Measurements from ENCODE around the gene GRM7. TPM values are rescaled to one million over a fixed set of nuclear protein-coding genes. Genes with fewer than 3 reads are reported as not detected.

Gene GRM7
- total RNA-seq, 1 experiment from 2014 or later = not detected

DNA sequence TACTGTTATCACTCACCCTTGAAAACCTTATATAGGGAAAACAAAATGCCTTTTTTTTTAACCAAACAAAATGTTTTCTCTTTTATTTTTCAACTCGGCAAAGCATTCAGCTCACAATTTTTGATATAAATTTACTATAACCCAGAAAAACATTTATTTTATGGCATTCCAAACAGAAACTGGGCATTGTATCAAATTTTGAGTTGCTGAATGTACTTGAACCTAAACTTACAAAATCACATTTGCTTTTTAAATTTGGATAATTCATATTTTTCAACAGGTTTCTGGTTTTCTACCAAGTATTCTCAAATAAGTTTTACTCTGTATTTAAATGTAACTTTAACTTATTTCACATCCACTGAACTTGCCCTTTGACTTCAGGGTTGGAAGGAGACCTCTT, 405.6 kb downstream of the GRM7 start:
- 0 out of 2 replicates have a peak, but pooled peaks cover 20% of the 10 kb centered on the region for H3K9me3 ChIP-seq (ENCODE audit: low read length)
- no peak overlapping the region for H3K27ac ChIP-seq (ENCODE audit: low read length)
- H4K20me1 ChIP-seq (ENCODE audit: low read length) = no peaks in the 10 kb centered on the region
- H3K4me2 ChIP-seq (ENCODE audit: low read length) = no peak overlapping the region
- TF ChIP-seq EZH2 (IDR thresholded peaks at IDR 0.05; ENCODE audit: low read length, unreplicated experiment) (no peak), EZH2phosphoT487 (IDR thresholded peaks at IDR 0.05; ENCODE audit: borderline replicate concordance, low read length) (no peak)
- TF ChIP-seq, protein P1, sequence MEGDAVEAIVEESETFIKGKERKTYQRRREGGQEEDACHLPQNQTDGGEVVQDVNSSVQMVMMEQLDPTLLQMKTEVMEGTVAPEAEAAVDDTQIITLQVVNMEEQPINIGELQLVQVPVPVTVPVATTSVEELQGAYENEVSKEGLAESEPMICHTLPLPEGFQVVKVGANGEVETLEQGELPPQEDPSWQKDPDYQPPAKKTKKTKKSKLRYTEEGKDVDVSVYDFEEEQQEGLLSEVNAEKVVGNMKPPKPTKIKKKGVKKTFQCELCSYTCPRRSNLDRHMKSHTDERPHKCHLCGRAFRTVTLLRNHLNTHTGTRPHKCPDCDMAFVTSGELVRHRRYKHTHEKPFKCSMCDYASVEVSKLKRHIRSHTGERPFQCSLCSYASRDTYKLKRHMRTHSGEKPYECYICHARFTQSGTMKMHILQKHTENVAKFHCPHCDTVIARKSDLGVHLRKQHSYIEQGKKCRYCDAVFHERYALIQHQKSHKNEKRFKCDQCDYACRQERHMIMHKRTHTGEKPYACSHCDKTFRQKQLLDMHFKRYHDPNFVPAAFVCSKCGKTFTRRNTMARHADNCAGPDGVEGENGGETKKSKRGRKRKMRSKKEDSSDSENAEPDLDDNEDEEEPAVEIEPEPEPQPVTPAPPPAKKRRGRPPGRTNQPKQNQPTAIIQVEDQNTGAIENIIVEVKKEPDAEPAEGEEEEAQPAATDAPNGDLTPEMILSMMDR (conservative IDR thresholded peaks at IDR 0.05; ENCODE audit: low read depth, low read length) = no peak
- no peak for DNase-seq
- ChIA-PET CTCF (no interaction called here), POLR2A (ENCODE audit: unreplicated experiment) (no interaction called here)
- no peaks in the 10 kb centered on the region for H3K36me3 ChIP-seq (ENCODE audit: low read depth, low read length)
- H3K27me3 ChIP-seq (ENCODE audit: low read length) = no peaks in the 10 kb centered on the region
- no TSS peak for BruUV-seq (replicated peaks)
- no peaks in the 10 kb centered on the region for H3F3A ChIP-seq (ENCODE audit: low read length, unreplicated experiment)
- no peaks in the 10 kb centered on the region for H3K9me2 ChIP-seq (replicated peaks; ENCODE audit: low read length)
- no peak overlapping the region for H3K4me3 ChIP-seq (ENCODE audit: low read length)
- no peak overlapping the region for H3K9ac ChIP-seq (ENCODE audit: low read length)
- ATAC-seq = no peak
- no peaks in the 10 kb centered on the region for H3K4me1 ChIP-seq (ENCODE audit: insufficient read depth, low read length)
- intact Hi-C loops (cut with micrococcal nuclease) = no loop called here
- no peaks in the 10 kb centered on the region for H3K79me2 ChIP-seq (ENCODE audit: low read length)
- H2AFZ ChIP-seq (ENCODE audit: low read length) = no peak overlapping the region

DNA sequence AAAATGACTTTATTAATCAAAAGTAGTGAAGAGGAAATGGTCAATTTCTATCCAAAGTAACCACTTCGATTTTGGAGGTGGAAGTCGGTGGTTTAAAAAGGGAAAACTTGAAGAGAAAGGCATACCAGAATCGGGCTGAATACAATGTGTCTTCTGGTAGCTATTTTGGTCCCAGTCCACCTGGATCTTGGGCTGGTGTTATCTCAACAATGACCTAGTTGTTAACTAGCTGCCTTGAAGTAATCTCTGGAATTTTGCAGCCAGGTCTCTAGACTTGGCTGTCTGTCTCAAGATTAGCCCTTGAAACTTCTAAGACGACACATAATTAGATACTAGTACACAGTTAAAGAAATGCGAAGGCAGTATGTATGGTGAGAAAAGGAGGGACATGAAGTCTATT, 409.8 kb downstream of the GRM7 start:
- no peak overlapping the region for H2AFZ ChIP-seq (ENCODE audit: low read length)
- no peaks in the 10 kb centered on the region for H4K20me1 ChIP-seq (ENCODE audit: low read length)
- ChIA-PET CTCF (no interaction called here), POLR2A (ENCODE audit: unreplicated experiment) (no interaction called here)
- no peak overlapping the region for H3K4me3 ChIP-seq (ENCODE audit: low read length)
- H3K9me3 ChIP-seq (ENCODE audit: low read length) = peaks cover 42% of the 10 kb centered on the region
- intact Hi-C loops (cut with micrococcal nuclease) = no loop called here
- BruUV-seq (replicated peaks) = no TSS peak
- no peak overlapping the region for H3K9ac ChIP-seq (ENCODE audit: low read length)
- no peaks in the 10 kb centered on the region for H3K79me2 ChIP-seq (ENCODE audit: low read length)
- TF ChIP-seq EZH2phosphoT487 (IDR thresholded peaks at IDR 0.05; ENCODE audit: borderline replicate concordance, low read length) (no peak), EZH2 (IDR thresholded peaks at IDR 0.05; ENCODE audit: low read length, unreplicated experiment) (no peak)
- TF ChIP-seq, protein P1 (conservative IDR thresholded peaks at IDR 0.05; ENCODE audit: low read depth, low read length) = no peak
- no peaks in the 10 kb centered on the region for H3K27me3 ChIP-seq (ENCODE audit: low read length)
- no peak overlapping the region for H3K27ac ChIP-seq (ENCODE audit: low read length)
- no peaks in the 10 kb centered on the region for H3K4me1 ChIP-seq (ENCODE audit: insufficient read depth, low read length)
- no peak overlapping the region for H3K4me2 ChIP-seq (ENCODE audit: low read length)
- ATAC-seq = no peak
- DNase-seq = no peak
- H3K36me3 ChIP-seq (ENCODE audit: low read depth, low read length) = no peaks in the 10 kb centered on the region
- H3F3A ChIP-seq (ENCODE audit: low read length, unreplicated experiment) = no peaks in the 10 kb centered on the region
- H3K9me2 ChIP-seq (replicated peaks; ENCODE audit: low read length) = no peaks in the 10 kb centered on the region

DNA sequence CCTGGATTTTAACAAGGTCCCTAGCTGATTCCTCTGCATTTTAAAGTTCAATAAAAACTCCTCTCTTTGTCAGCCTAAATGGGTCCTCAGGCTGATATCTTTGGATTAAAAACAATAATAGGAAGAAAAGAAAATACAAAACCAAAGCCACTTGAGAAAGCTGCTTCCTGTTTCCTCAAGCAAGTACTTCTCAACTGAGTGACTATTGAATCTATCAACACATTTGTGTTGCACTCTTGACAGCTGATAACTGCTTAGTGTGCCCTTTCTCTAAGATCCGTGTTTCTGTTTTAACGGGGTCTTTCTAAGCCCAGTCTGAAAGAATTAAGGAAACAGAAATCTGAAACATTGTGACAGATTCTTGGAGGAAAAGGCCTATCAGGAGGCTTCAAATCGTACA, 410.7 kb downstream of the GRM7 start:
- no peak for TF ChIP-seq EZH2phosphoT487 (IDR thresholded peaks at IDR 0.05; ENCODE audit: borderline replicate concordance, low read length)
- no peak for TF ChIP-seq EZH2 (IDR thresholded peaks at IDR 0.05; ENCODE audit: low read length, unreplicated experiment)
- TF ChIP-seq, protein P1 (conservative IDR thresholded peaks at IDR 0.05; ENCODE audit: low read depth, low read length) = no peak
- no peak for DNase-seq
- Histone ChIP-seq H3K79me2 (ENCODE audit: low read length) (no peaks in the 10 kb centered on the region), H3K9me2 (replicated peaks; ENCODE audit: low read length) (no peaks in the 10 kb centered on the region), H3K27me3 (ENCODE audit: low read length) (no peaks in the 10 kb centered on the region), H3K27ac (ENCODE audit: low read length) (no peak overlapping the region), H3F3A (ENCODE audit: low read length, unreplicated experiment) (no peaks in the 10 kb centered on the region), H3K36me3 (ENCODE audit: low read depth, low read length) (no peaks in the 10 kb centered on the region), H3K4me3 (ENCODE audit: low read length) (no peak overlapping the region), H3K9ac (ENCODE audit: low read length) (no peak overlapping the region), H3K4me1 (ENCODE audit: insufficient read depth, low read length) (no peaks in the 10 kb centered on the region), H3K9me3 (ENCODE audit: low read length) (peaks cover 36% of the 10 kb centered on the region), H4K20me1 (ENCODE audit: low read length) (no peaks in the 10 kb centered on the region), H2AFZ (ENCODE audit: low read length) (no peak overlapping the region), H3K4me2 (ENCODE audit: low read length) (no peak overlapping the region)
- intact Hi-C loops (cut with micrococcal nuclease) = no loop called here
- ChIA-PET POLR2A (ENCODE audit: unreplicated experiment) (no interaction called here), CTCF (no interaction called here)
- ATAC-seq = no peak
- no TSS peak for BruUV-seq (replicated peaks)

Measured in PC-3 (cell line).